Natural killer cell (primary cell): ENCODE measurements around the gene PAGR1. TPM values are rescaled to one million over a fixed set of nuclear protein-coding genes. Genes with fewer than 3 reads are reported as not detected.
A peak's percentile ranks its signal among the peaks of the same experiment; 100 is the strongest.

ENCODE experiments used
- ATAC-seq, 3 donors: fragments of 150-1000 bp in 2 of 3; fragments of 200-7000 bp in 1 of 3; cut with Tn5 transposase; 1 replicate in 1 of 3; 2 replicates in 2 of 3; pipeline ENCODE4 v1.10.0; 2021; ENCODE audit warnings: mild to moderate bottlenecking in 2 of 3, moderate library complexity in 2 of 3
- DNase-seq, 2 donors: peaks; one replicate each; pipeline versions ENCODE4 v3.0.0 to v3.0.0-alpha.2; 2013 to 2021; ENCODE audit warnings: mixed read lengths in 1 of 2
- H3K27ac ChIP-seq: one replicate; pipeline ENCODE4 v1.5.1; 2013; ENCODE audit warnings: mild to moderate bottlenecking, low read length
- H3K27me3 ChIP-seq: one replicate; pipeline ENCODE4 v1.6.1; 2013; ENCODE audit warnings: low read length; ENCODE audit not compliant: control insufficient read depth, insufficient read depth
- H3K36me3 ChIP-seq: one replicate; pipeline ENCODE4 v1.6.1; 2013; ENCODE audit warnings: low read length; ENCODE audit not compliant: control insufficient read depth, insufficient read depth
- H3K4me1 ChIP-seq: one replicate; pipeline ENCODE4 v1.6.1; 2013; ENCODE audit warnings: low read length; ENCODE audit not compliant: control insufficient read depth, insufficient read depth
- H3K4me3 ChIP-seq: one replicate; pipeline ENCODE4 v1.5.1; 2013; ENCODE audit warnings: low read length
- H3K9me3 ChIP-seq: one replicate; pipeline ENCODE4 v1.6.1; 2013; ENCODE audit warnings: low read length; ENCODE audit not compliant: control insufficient read depth, insufficient read depth
- H3K27ac Mint-ChIP-seq, 2 donors: one replicate each; pipeline ENCODE4 v1.8.0; 2022; ENCODE audit warnings: mild to moderate bottlenecking in 2 of 2, mixed read lengths in 2 of 2, moderate library complexity in 1 of 2
- H3K27me3 Mint-ChIP-seq, 2 donors: one replicate each; pipeline ENCODE4 v1.8.0; 2022; ENCODE audit warnings: low read depth in 2 of 2, mixed read lengths in 2 of 2
- H3K36me3 Mint-ChIP-seq: one replicate; pipeline ENCODE4 v1.8.0; 2022; ENCODE audit warnings: mixed read lengths
- H3K4me1 Mint-ChIP-seq, 2 donors: one replicate each; pipeline ENCODE4 v1.8.0; 2022; ENCODE audit warnings: mixed read lengths in 2 of 2
- H3K4me3 Mint-ChIP-seq: one replicate; pipeline ENCODE4 v1.8.0; 2022; ENCODE audit warnings: mild to moderate bottlenecking, moderate library complexity, mixed read lengths
- H3K9me3 Mint-ChIP-seq, 2 donors: one replicate each; pipeline ENCODE4 v1.8.0; 2022; ENCODE audit warnings: mixed read lengths in 2 of 2
- CTCF ChIP-seq: fragments of 200-600 bp; IDR thresholded peaks from one replicate; pipeline ENCODE4 v1.8.0; 2022; ENCODE audit warnings: antibody characterized with exemption
- WGBS: methylation state at CpG from one replicate; pipeline ENCODE4 v1.1.7; 2013; ENCODE audit warnings: missing lambda C conversion rate; ENCODE audit not compliant: insufficient coverage; 5-methylcytosine and 5-hydroxymethylcytosine counted together
- intact Hi-C: fragments of 100-400 bp; cut with micrococcal nuclease; formaldehyde crosslinking; loops from one replicate; pipeline ENCODE4 v1.14.2; 2022
- total RNA-seq, 4 donors: library from RNA; stranded (reverse); fragments of 120-200 nt in 1 of 4; gene quantifications; one replicate each; pipeline versions ENCODE4 v1.2.3 to v1.2.4, GENCODE V29; 2013 to 2022

PAGR1 gene
- total RNA-seq, 3 donors from 2014 or later (not counting 1 experiment from before 2014, with no cell fraction given): 8.9 to 16.2 (median 13.4) TPM

- TF ChIP-seq CTCF: no peak
- Mint-ChIP-seq H3K36me3 (no peaks in the 10 kb centered on the region), H3K27me3 (no peaks in the 10 kb centered on the region), H3K4me3 (no peak overlapping the region), H3K27ac (no peak overlapping the region), H3K9me3 (no peaks in the 10 kb centered on the region), H3K4me1 (peaks cover 40 to 41% of the 10 kb centered on the region in 2 donors)
- H3K27me3 ChIP-seq: no peaks in the 10 kb centered on the region
- H3K4me3 ChIP-seq: no peak overlapping the region
- DNase-seq (no peak), ATAC-seq (no peak)
- no peaks in the 10 kb centered on the region for H3K9me3 ChIP-seq
- H3K27ac ChIP-seq: no peak overlapping the region
- H3K36me3 ChIP-seq: peaks cover 25% of the 10 kb centered on the region
- intact Hi-C loops: no loop called here
- WGBS: 96% methylated on average over 3 of the region's 3 CpGs
- H3K4me1 ChIP-seq: peaks cover 30% of the 10 kb centered on the region
Observed at GRCh38 chr16:29794231-29794710, 21.7 kb upstream of the PAGR1 start.

GRCh38 chr16:29802416-29802935 is 13.5 kb upstream of the PAGR1 start:
- Mint-ChIP-seq H3K27ac (peak overlapping the region in 1 of 2 donors; percentile 26), H3K4me1 (peaks cover 19 to 26% of the 10 kb centered on the region in 2 donors), H3K27me3 (no peaks in the 10 kb centered on the region), H3K9me3 (no peaks in the 10 kb centered on the region), H3K4me3 (peak overlapping the region; percentile 64), H3K36me3 (no peaks in the 10 kb centered on the region)
- peaks cover 14% of the 10 kb centered on the region for H3K4me1 ChIP-seq
- TF ChIP-seq CTCF: no peak
- no peaks in the 10 kb centered on the region for H3K27me3 ChIP-seq
- ATAC-seq (no peak), DNase-seq (no peak)
- H3K4me3 ChIP-seq: no peak overlapping the region
- H3K27ac ChIP-seq: no peak overlapping the region
- no peaks in the 10 kb centered on the region for H3K9me3 ChIP-seq
- intact Hi-C loops: no loop called here
- 96% methylated on average over 8 of the region's 8 CpGs for WGBS
- peaks cover 36% of the 10 kb centered on the region for H3K36me3 ChIP-seq

GRCh38 chr16:29804020-29804419 is 11.9 kb upstream of the PAGR1 start:
- Mint-ChIP-seq H3K27me3 (no peaks in the 10 kb centered on the region), H3K4me3 (peak overlapping the region; percentile 100), H3K9me3 (no peaks in the 10 kb centered on the region), H3K27ac (peak overlapping the region; percentile 98 to 99), H3K4me1 (peaks cover 30 to 41% of the 10 kb centered on the region in 2 donors), H3K36me3 (no peaks in the 10 kb centered on the region)
- DNase-seq (no peak), ATAC-seq (no peak)
- Histone ChIP-seq H3K4me3 (no peak overlapping the region), H3K36me3 (peaks cover 26% of the 10 kb centered on the region), H3K4me1 (peaks cover 29% of the 10 kb centered on the region), H3K27me3 (no peaks in the 10 kb centered on the region), H3K27ac (peak overlapping the region; percentile 87), H3K9me3 (no peaks in the 10 kb centered on the region)
- WGBS: 76% methylated on average over 5 of the region's 8 CpGs
- intact Hi-C loops: no loop called here
- TF ChIP-seq CTCF: no peak
